Endodermal cell (in vitro differentiated cells): ENCODE data around the gene ZFAND2A. TPM values are rescaled to one million over a fixed set of nuclear protein-coding genes. Genes with fewer than 3 reads are reported as not detected.

Experiments
- DNase-seq: peaks from one replicate; pipeline ENCODE4 v3.0.0-alpha.2; 2017
- H3K27ac ChIP-seq: 2 replicates; pipeline ENCODE4 v1.5.1; 2013; ENCODE audit warnings: mild to moderate bottlenecking, low read depth, low read length, moderate library complexity
- H3K27me3 ChIP-seq: 2 replicates; pipeline ENCODE4 v1.6.1; 2013; ENCODE audit warnings: mild to moderate bottlenecking, low read length, moderate library complexity; ENCODE audit not compliant: insufficient read depth, control insufficient read depth, poor library complexity, severe bottlenecking
- H3K36me3 ChIP-seq: 2 replicates; pipeline ENCODE4 v1.7.0; 2013; ENCODE audit warnings: mild to moderate bottlenecking, low read length, moderate library complexity; ENCODE audit not compliant: control insufficient read depth, insufficient read depth
- H3K4me1 ChIP-seq: one replicate; pipeline ENCODE4 v1.7.0; 2013; ENCODE audit warnings: low read length; ENCODE audit not compliant: control insufficient read depth, insufficient read depth
- H3K4me3 ChIP-seq: 2 replicates; pipeline ENCODE4 v1.5.1; 2013; ENCODE audit warnings: mild to moderate bottlenecking, low read length, moderate library complexity
- H3K9ac ChIP-seq: 2 replicates; pipeline ENCODE4 v1.6.1; 2013; ENCODE audit warnings: mild to moderate bottlenecking, low read length, moderate library complexity; ENCODE audit not compliant: poor library complexity, severe bottlenecking; ENCODE audit errors: extremely low read depth
- H3K9me3 ChIP-seq: 2 replicates; pipeline ENCODE4 v1.6.1; 2013; ENCODE audit warnings: mild to moderate bottlenecking, low read length, moderate library complexity; ENCODE audit not compliant: control insufficient read depth
- H3K27ac Mint-ChIP-seq: 2 replicates; pipeline ENCODE4 v1.8.0; 2020; ENCODE audit warnings: mixed read lengths
- H3K27me3 Mint-ChIP-seq: 2 replicates; pipeline ENCODE4 v1.8.0; 2021; ENCODE audit warnings: mild to moderate bottlenecking, mixed read lengths; ENCODE audit not compliant: insufficient read depth
- H3K36me3 Mint-ChIP-seq: 2 replicates; pipeline ENCODE4 v1.8.0; 2020; ENCODE audit warnings: low read depth, mixed read lengths
- H3K4me1 Mint-ChIP-seq: 2 replicates; pipeline ENCODE4 v1.8.0; 2020; ENCODE audit warnings: mixed read lengths
- H3K4me3 Mint-ChIP-seq: 2 replicates; pipeline ENCODE4 v1.8.0; 2020; ENCODE audit warnings: mild to moderate bottlenecking, moderate library complexity, mixed read lengths
- H3K9me3 Mint-ChIP-seq: 2 replicates; pipeline ENCODE4 v1.8.0; 2020; ENCODE audit warnings: mild to moderate bottlenecking, mixed read lengths
- CTCF ChIP-seq: fragments of 200-600 bp; sonication (generic); conservative IDR thresholded peaks from 2 replicates; pipeline ENCODE4 v1.5.0; 2021; ENCODE audit warnings: antibody characterized with exemption, mild to moderate bottlenecking
- WGBS, 2 experiments: methylation state at CpG; one replicate each; pipeline versions ENCODE4 v1.1.5 to v1.1.7; 2013; ENCODE audit warnings: missing lambda C conversion rate in 2 of 2, mixed read lengths in 1 of 2; ENCODE audit not compliant: insufficient coverage in 1 of 2, insufficient read length in 1 of 2; 5-methylcytosine and 5-hydroxymethylcytosine counted together
- total RNA-seq, 2 donors: library from RNA; stranded (reverse); fragmentation: NEBNext Ultra II Directional in 1 of 2; extraction: Animal tissue kit (Norgen Biotek cat#: 25700) in 1 of 2; gene quantifications; 2 replicates in 1 of 2; 3 replicates in 1 of 2; pipeline ENCODE4 v1.2.1, GENCODE V29; 2021

Gene ZFAND2A
- total RNA-seq, 2 donors from 2014 or later: 14.9 to 17.1 TPM

GRCh38 chr7:1112109-1112508 is 47.9 kb downstream of the ZFAND2A start:
- no peak for TF ChIP-seq CTCF
- WGBS, 2 experiments: 96 to 98% methylated on average over 5 to 9 of the region's 9 CpGs
- no peak overlapping the region for H3K4me3 Mint-ChIP-seq

GRCh38 chr7:1111156-1111555 is 48.8 kb downstream of the ZFAND2A start:
- no peak overlapping the region for H3K27ac ChIP-seq
- 94 to 100% methylated on average over 2 to 3 of the region's 3 CpGs for WGBS, 2 experiments
- no peak for TF ChIP-seq CTCF
- DNase-seq: no peak
- Mint-ChIP-seq H3K4me3 (no peak overlapping the region), H3K4me1 (no peaks in the 10 kb centered on the region), H3K27ac (no peak overlapping the region), H3K27me3 (no peaks in the 10 kb centered on the region), H3K36me3 (peaks cover 5% of the 10 kb centered on the region), H3K9me3 (peaks cover 4% of the 10 kb centered on the region)
- no peaks in the 10 kb centered on the region for H3K4me1 ChIP-seq
- no peaks in the 10 kb centered on the region for H3K27me3 ChIP-seq
- no peaks in the 10 kb centered on the region for H3K9me3 ChIP-seq
- H3K9ac ChIP-seq: no peak overlapping the region
- no peak overlapping the region for H3K4me3 ChIP-seq
- H3K36me3 ChIP-seq: peaks cover 15% of the 10 kb centered on the region

More at GRCh38 chr7:1112109-1112508, 47.9 kb downstream of the ZFAND2A start:
- Histone ChIP-seq H3K9me3 (no peaks in the 10 kb centered on the region), H3K9ac (no peak overlapping the region), H3K4me3 (no peak overlapping the region), H3K36me3 (peaks cover 15% of the 10 kb centered on the region), H3K4me1 (no peaks in the 10 kb centered on the region), H3K27ac (no peak overlapping the region), H3K27me3 (no peaks in the 10 kb centered on the region)
- peaks cover 6% of the 10 kb centered on the region for H3K36me3 Mint-ChIP-seq
- H3K27me3 Mint-ChIP-seq: no peaks in the 10 kb centered on the region
- no peaks in the 10 kb centered on the region for H3K4me1 Mint-ChIP-seq
- no peak for DNase-seq
- H3K9me3 Mint-ChIP-seq: peaks cover 6% of the 10 kb centered on the region
- no peak overlapping the region for H3K27ac Mint-ChIP-seq

GRCh38 chr7:1110358-1110757 is 49.6 kb downstream of the ZFAND2A start:
- Histone ChIP-seq H3K27ac (no peak overlapping the region), H3K4me3 (no peak overlapping the region), H3K36me3 (peaks cover 10% of the 10 kb centered on the region), H3K9ac (no peak overlapping the region), H3K9me3 (no peaks in the 10 kb centered on the region), H3K27me3 (no peaks in the 10 kb centered on the region), H3K4me1 (no peaks in the 10 kb centered on the region)
- TF ChIP-seq CTCF: no peak
- no peak overlapping the region for H3K27ac Mint-ChIP-seq
- no peak for DNase-seq
- H3K9me3 Mint-ChIP-seq: no peaks in the 10 kb centered on the region
- 95% methylated on average over 18 to 28 of the region's 28 CpGs for WGBS, 2 experiments
- no peaks in the 10 kb centered on the region for H3K4me1 Mint-ChIP-seq
- no peaks in the 10 kb centered on the region for H3K27me3 Mint-ChIP-seq
- H3K36me3 Mint-ChIP-seq: peaks cover 2% of the 10 kb centered on the region
- no peak overlapping the region for H3K4me3 Mint-ChIP-seq
